ENCODE measurements around the gene SLC39A9. TPM values are rescaled to one million over a fixed set of nuclear protein-coding genes. Genes with fewer than 3 reads are reported as not detected.

The SLC39A9 gene
- total RNA-seq, 4 donors from 2014 or later: 40.2 to 77.7 (median 68.6) TPM

- Histone ChIP-seq H3K4me3 (no peak overlapping the region), H3K9me3 (no peaks in the 10 kb centered on the region), H3K27ac (no peak overlapping the region), H3K36me3 (no peaks in the 10 kb centered on the region), H3K27me3 (peaks cover 0 to 70% (median 15%) of the 10 kb centered on the region in 4 donors), H3K4me1 (peaks cover 17 to 21% (median 17%) of the 10 kb centered on the region in 3 donors)
- 80% methylated on average over 1 of the region's 4 CpGs; no CpG with 5 or more reads in 1 of the 2 donors for WGBS, 2 donors
- intact Hi-C loops (cut with DNase I): no loop called here
- no peak for TF ChIP-seq POLR2A (IDR thresholded peaks at IDR 0.05)
- TF ChIP-seq CTCF (IDR thresholded peaks at IDR 0.05): no peak
- DNase-seq: no peak
Observed at GRCh38 chr14:69487226-69487625, 88.7 kb downstream of the SLC39A9 start.

GRCh38 chr14:69487771-69488170 is 89.3 kb downstream of the SLC39A9 start:
- Histone ChIP-seq H3K27me3 (peaks cover 0 to 65% (median 15%) of the 10 kb centered on the region in 4 donors), H3K27ac (no peak overlapping the region), H3K4me1 (peaks cover 17 to 21% (median 17%) of the 10 kb centered on the region in 3 donors), H3K36me3 (no peaks in the 10 kb centered on the region), H3K4me3 (no peak overlapping the region), H3K9me3 (no peaks in the 10 kb centered on the region)
- no peak for TF ChIP-seq CTCF (IDR thresholded peaks at IDR 0.05)
- TF ChIP-seq POLR2A (IDR thresholded peaks at IDR 0.05): no peak
- intact Hi-C loops (cut with DNase I): no loop called here
- no peak for DNase-seq
- 57 to 67% methylated on average over 1 to 4 of the region's 4 CpGs for WGBS, 2 donors

GRCh38 chr14:69489495-69489894 is 91.0 kb downstream of the SLC39A9 start:
- TF ChIP-seq CTCF (IDR thresholded peaks at IDR 0.05) (no peak), POLR2A (IDR thresholded peaks at IDR 0.05) (no peak)
- DNase-seq: no peak
- no peaks in the 10 kb centered on the region for H3K9me3 ChIP-seq
- peaks cover 0 to 47% (median 10%) of the 10 kb centered on the region in 4 donors for H3K27me3 ChIP-seq
- H3K4me1 ChIP-seq: peaks cover 6 to 8% (median 7%) of the 10 kb centered on the region in 3 donors
- no peaks in the 10 kb centered on the region for H3K36me3 ChIP-seq
- intact Hi-C loops (cut with DNase I): no loop called here
- no peak overlapping the region for H3K27ac ChIP-seq
- H3K4me3 ChIP-seq: no peak overlapping the region

GRCh38 chr14:69490219-69490918 is 91.9 kb downstream of the SLC39A9 start:
- Histone ChIP-seq H3K27me3 (peaks cover 0 to 39% (median 5%) of the 10 kb centered on the region in 4 donors), H3K4me3 (no peak overlapping the region), H3K4me1 (no peaks in the 10 kb centered on the region), H3K9me3 (no peaks in the 10 kb centered on the region), H3K36me3 (no peaks in the 10 kb centered on the region), H3K27ac (no peak overlapping the region)
- DNase-seq: no peak
- no peak for TF ChIP-seq POLR2A (IDR thresholded peaks at IDR 0.05)
- no peak for TF ChIP-seq CTCF (IDR thresholded peaks at IDR 0.05)
- intact Hi-C loops (cut with DNase I): no loop called here
- 68 to 82% methylated on average over 3 to 7 of the region's 7 CpGs for WGBS, 2 donors

- Histone ChIP-seq H3K36me3 (no peaks in the 10 kb centered on the region), H3K27me3 (peaks cover 0 to 30% (median 1%) of the 10 kb centered on the region in 4 donors), H3K4me3 (no peak overlapping the region), H3K9me3 (no peaks in the 10 kb centered on the region), H3K4me1 (no peaks in the 10 kb centered on the region), H3K27ac (no peak overlapping the region)
- 84% methylated on average over 3 of the region's 3 CpGs for WGBS, 2 donors
- no peak for TF ChIP-seq POLR2A (IDR thresholded peaks at IDR 0.05)
- TF ChIP-seq CTCF (IDR thresholded peaks at IDR 0.05): no peak
- no peak for DNase-seq
- intact Hi-C loops (cut with DNase I): no loop called here
Observed at GRCh38 chr14:69491193-69491592, 92.7 kb downstream of the SLC39A9 start.

Measured in esophagus squamous epithelium (tissue), 5 donors.